DND-41 (cell line): ENCODE measurements around the gene RASGRF2.

ENCODE experiments used
- ATAC-seq: fragments of 200-7000 bp; cut with Tn5 transposase; 3 replicates; pipeline ENCODE4 v1.9.1; 2021; ENCODE audit warnings: low read depth; ENCODE audit not compliant: insufficient read depth
- DNase-seq: peaks from one replicate; pipeline ENCODE4 v3.0.0-alpha.2; 2020
- H2AFZ ChIP-seq: 2 replicates; pipeline ENCODE4 v1.6.0; 2012; ENCODE audit warnings: low read depth, low read length
- H3K27ac ChIP-seq: 2 replicates; pipeline ENCODE4 v1.5.1; 2012; ENCODE audit warnings: low read length, inconsistent platforms
- H3K27me3 ChIP-seq: fragments of 200-600 bp; sonication (generic); 2 replicates; pipeline ENCODE4 v1.6.0; 2012; ENCODE audit warnings: low read length, mild to moderate bottlenecking, inconsistent platforms; ENCODE audit not compliant: insufficient read depth, poor library complexity
- H3K36me3 ChIP-seq: 2 replicates; pipeline ENCODE4 v1.5.1; 2012; ENCODE audit warnings: low read length, inconsistent platforms; ENCODE audit not compliant: insufficient read depth
- H3K4me1 ChIP-seq: 2 replicates; pipeline ENCODE4 v1.5.1; 2012; ENCODE audit warnings: mild to moderate bottlenecking, low read length; ENCODE audit not compliant: insufficient read depth
- H3K4me2 ChIP-seq: 2 replicates; pipeline ENCODE4 v1.6.0; 2012; ENCODE audit warnings: mild to moderate bottlenecking, moderate library complexity, low read length, inconsistent platforms; ENCODE audit not compliant: insufficient read depth
- H3K4me3 ChIP-seq, 2 experiments: fragments of 200-600 bp in 1 of 2; shearing (Covaris generic) in 1 of 2; 2 replicates each; pipeline ENCODE4 v1.5.1; 2012 to 2016; ENCODE audit warnings: inconsistent platforms in 2 of 2, low read length in 2 of 2, mild to moderate bottlenecking in 2 of 2, low read depth in 1 of 2, moderate library complexity in 1 of 2
- H3K79me2 ChIP-seq: 2 replicates; pipeline ENCODE4 v1.6.0; 2012; ENCODE audit warnings: low read length, inconsistent platforms; ENCODE audit not compliant: insufficient read depth
- H3K9ac ChIP-seq: 2 replicates; pipeline ENCODE4 v1.6.0; 2012; ENCODE audit warnings: low read depth, mild to moderate bottlenecking, inconsistent platforms, low read length, moderate library complexity
- H3K9me3 ChIP-seq: 2 replicates; pipeline ENCODE4 v1.5.1; 2012; ENCODE audit warnings: low read length, moderate library complexity, mild to moderate bottlenecking, inconsistent platforms; ENCODE audit not compliant: insufficient read depth, severe bottlenecking
- H4K20me1 ChIP-seq: 2 replicates; pipeline ENCODE4 v1.6.0; 2012; ENCODE audit warnings: low read length; ENCODE audit not compliant: insufficient read depth
- EZH2 ChIP-seq: IDR thresholded peaks from 3 replicates; pipeline ENCODE4 v1.6.1; 2012; ENCODE audit warnings: borderline replicate concordance, low read depth, mild to moderate bottlenecking, moderate library complexity, low read length, inconsistent platforms; ENCODE audit not compliant: severe bottlenecking
- TF ChIP-seq, protein P1 (sequence below): IDR thresholded peaks from 2 replicates; pipeline ENCODE4 v1.5.1; 2012; ENCODE audit warnings: borderline replicate concordance, low read length, moderate library complexity, mild to moderate bottlenecking; ENCODE audit not compliant: poor library complexity, severe bottlenecking; ENCODE audit errors: extremely low read depth

The RASGRF2 gene

DNA sequence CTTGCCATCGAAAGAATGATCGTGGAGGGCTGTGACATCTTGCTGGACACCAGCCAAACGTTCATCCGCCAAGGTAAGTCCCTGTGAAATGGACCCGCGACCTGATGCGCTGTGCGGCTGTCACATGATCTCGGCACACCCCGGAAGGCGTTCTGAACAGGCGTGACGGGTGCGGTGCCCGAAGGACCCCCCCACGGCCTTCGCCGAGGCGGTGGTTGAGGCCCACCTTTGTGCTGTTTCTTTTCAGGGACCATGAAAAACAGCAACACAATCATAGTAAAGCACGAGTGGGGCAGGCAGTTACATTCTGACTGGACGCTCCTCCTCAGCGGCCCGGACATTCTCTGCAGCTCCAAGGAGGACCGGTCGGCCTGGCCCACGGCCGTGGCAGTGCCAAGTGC is 126.7 kb downstream of the RASGRF2 start:
- TF ChIP-seq EZH2: no peak
- TF ChIP-seq, protein P1, sequence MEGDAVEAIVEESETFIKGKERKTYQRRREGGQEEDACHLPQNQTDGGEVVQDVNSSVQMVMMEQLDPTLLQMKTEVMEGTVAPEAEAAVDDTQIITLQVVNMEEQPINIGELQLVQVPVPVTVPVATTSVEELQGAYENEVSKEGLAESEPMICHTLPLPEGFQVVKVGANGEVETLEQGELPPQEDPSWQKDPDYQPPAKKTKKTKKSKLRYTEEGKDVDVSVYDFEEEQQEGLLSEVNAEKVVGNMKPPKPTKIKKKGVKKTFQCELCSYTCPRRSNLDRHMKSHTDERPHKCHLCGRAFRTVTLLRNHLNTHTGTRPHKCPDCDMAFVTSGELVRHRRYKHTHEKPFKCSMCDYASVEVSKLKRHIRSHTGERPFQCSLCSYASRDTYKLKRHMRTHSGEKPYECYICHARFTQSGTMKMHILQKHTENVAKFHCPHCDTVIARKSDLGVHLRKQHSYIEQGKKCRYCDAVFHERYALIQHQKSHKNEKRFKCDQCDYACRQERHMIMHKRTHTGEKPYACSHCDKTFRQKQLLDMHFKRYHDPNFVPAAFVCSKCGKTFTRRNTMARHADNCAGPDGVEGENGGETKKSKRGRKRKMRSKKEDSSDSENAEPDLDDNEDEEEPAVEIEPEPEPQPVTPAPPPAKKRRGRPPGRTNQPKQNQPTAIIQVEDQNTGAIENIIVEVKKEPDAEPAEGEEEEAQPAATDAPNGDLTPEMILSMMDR: no peak
- no peak overlapping the region for H2AFZ ChIP-seq
- no peak for ATAC-seq

DNA sequence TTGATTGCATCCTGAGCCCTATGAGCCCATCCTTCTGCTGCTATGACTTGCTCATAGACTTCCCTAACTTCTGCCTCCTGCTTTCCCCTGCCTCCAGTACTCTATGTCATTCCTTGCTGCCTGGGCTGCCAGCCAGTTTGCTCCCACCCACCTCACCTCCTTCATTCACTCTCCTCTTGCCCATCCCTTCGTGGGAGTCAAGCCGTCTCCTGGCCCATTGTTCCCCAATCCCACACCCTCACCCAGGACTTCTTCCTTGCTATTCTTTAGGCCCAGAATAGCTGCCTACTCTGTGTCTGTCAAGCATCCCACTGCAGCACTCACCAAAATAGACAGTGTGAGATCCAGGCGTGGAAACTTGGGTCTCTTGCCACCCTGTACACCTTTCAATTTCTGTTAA is 131.0 kb downstream of the RASGRF2 start:
- no peak overlapping the region for H3K9ac ChIP-seq
- H3K4me3 ChIP-seq: no peak overlapping the region
- no peak overlapping the region for H2AFZ ChIP-seq
- H3K4me2 ChIP-seq: no peak overlapping the region
- no peak for ATAC-seq
- H3K27ac ChIP-seq: no peak overlapping the region
- H3K79me2 ChIP-seq: no peaks in the 10 kb centered on the region
- TF ChIP-seq, protein P1: no peak
- TF ChIP-seq EZH2: no peak
- H4K20me1 ChIP-seq: no peaks in the 10 kb centered on the region
- no peaks in the 10 kb centered on the region for H3K4me1 ChIP-seq
- H3K27me3 ChIP-seq: no peaks in the 10 kb centered on the region
- DNase-seq: no peak
- no peaks in the 10 kb centered on the region for H3K9me3 ChIP-seq
- H3K36me3 ChIP-seq: no peaks in the 10 kb centered on the region

More for the DNA sequence above, 126.7 kb downstream of the RASGRF2 start:
- no peaks in the 10 kb centered on the region for H3K27me3 ChIP-seq
- no peak for DNase-seq
- H3K27ac ChIP-seq: no peak overlapping the region
- H3K4me1 ChIP-seq: no peaks in the 10 kb centered on the region
- no peaks in the 10 kb centered on the region for H3K9me3 ChIP-seq
- no peak overlapping the region for H3K4me3 ChIP-seq
- H3K79me2 ChIP-seq: no peaks in the 10 kb centered on the region
- H4K20me1 ChIP-seq: no peaks in the 10 kb centered on the region
- no peak overlapping the region for H3K4me2 ChIP-seq
- H3K9ac ChIP-seq: no peak overlapping the region
- H3K36me3 ChIP-seq: no peaks in the 10 kb centered on the region

DNA sequence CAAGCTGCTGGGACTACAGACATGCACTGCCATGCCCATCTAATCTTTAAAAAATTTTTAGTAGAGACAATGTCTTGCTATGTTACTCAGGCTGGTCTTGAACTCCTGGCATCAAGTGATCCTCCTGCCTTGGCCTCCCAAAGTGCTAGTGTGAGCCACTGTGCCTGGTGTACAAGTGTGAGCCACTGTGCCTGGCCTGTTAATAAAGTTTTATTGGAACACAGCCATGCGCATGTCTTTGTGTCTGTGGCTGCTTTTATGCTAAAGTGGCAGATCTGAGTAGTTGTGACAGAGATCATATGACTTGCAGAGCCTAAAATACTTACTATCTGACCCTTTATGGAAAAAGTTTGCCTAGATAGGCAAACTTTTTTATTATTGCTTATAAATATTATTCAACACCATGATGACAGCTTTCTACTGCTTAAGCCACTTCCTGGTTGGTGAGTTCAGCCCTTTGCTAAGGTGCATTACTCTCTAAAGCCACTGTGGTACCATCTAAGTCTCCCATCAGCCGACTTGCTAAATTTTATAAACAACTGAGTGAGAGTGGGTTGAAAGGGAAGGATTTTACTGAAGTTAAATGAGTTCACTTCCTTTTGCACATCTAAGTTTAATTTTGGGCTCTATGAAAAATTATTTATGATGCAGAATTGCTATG is 133.5 kb downstream of the RASGRF2 start:
- Histone ChIP-seq H3K79me2 (no peaks in the 10 kb centered on the region), H3K4me2 (no peak overlapping the region), H3K27me3 (no peaks in the 10 kb centered on the region), H3K27ac (no peak overlapping the region), H3K9me3 (no peaks in the 10 kb centered on the region), H3K4me1 (no peaks in the 10 kb centered on the region), H3K4me3 (no peak overlapping the region), H3K36me3 (no peaks in the 10 kb centered on the region), H4K20me1 (no peaks in the 10 kb centered on the region), H2AFZ (no peak overlapping the region), H3K9ac (no peak overlapping the region)
- no peak for TF ChIP-seq EZH2
- TF ChIP-seq, protein P1: no peak
- ATAC-seq (no peak), DNase-seq (no peak)

DNA sequence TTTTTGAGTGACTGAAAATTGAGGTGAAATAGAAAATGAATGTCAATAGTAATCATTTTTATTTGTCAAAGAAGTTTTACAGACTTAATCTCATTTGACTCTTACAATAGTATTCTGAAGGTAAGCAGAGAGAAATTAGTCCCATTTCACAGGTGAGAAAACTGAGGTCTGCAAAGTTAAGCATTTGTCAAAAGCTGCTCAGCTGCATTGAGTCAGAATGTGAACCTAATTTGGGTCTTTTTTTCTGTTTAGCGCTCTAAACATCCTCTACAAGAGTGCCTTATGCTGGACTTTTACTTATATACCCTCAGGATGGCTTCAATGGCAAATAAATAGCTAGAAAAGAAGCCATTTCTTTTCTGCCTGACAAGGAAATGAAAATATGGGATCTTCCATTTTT is 135.7 kb downstream of the RASGRF2 start:
- Histone ChIP-seq H3K36me3 (no peaks in the 10 kb centered on the region), H3K27me3 (no peaks in the 10 kb centered on the region), H2AFZ (no peak overlapping the region), H3K4me1 (no peaks in the 10 kb centered on the region), H4K20me1 (no peaks in the 10 kb centered on the region), H3K27ac (no peak overlapping the region), H3K9me3 (no peaks in the 10 kb centered on the region), H3K9ac (no peak overlapping the region), H3K79me2 (no peaks in the 10 kb centered on the region), H3K4me2 (no peak overlapping the region), H3K4me3 (no peak overlapping the region)
- ATAC-seq: no peak
- TF ChIP-seq, protein P1: no peak
- TF ChIP-seq EZH2: no peak
- DNase-seq: no peak
